Neural progenitor cell (in vitro differentiated cells): ENCODE data around the gene URB1.

Source experiments
- CTCF ChIP-seq: fragments of 200-600 bp; sonication (generic); IDR thresholded peaks from 2 replicates; pipeline ENCODE4 v1.5.1; 2017; ENCODE audit warnings: antibody characterized with exemption, mild to moderate bottlenecking
- EZH2 ChIP-seq: fragments of 200-600 bp; sonication (generic); IDR thresholded peaks from 2 replicates; pipeline ENCODE4 v1.6.1; 2017; ENCODE audit warnings: antibody characterized with exemption, mild to moderate bottlenecking, moderate library complexity
- EZH2phosphoT487 ChIP-seq: fragments of 200-600 bp; sonication (generic); IDR thresholded peaks from 2 replicates; pipeline ENCODE4 v1.6.1; 2017; ENCODE audit warnings: antibody characterized with exemption

- no peak for TF ChIP-seq CTCF
- TF ChIP-seq EZH2phosphoT487 = no peak
- TF ChIP-seq EZH2 = no peak
Observed at GRCh38 chr21:32364387-32364786, 28.4 kb downstream of the URB1 start.
